Activated CD8-positive, alpha-beta memory T cell treated with anti-CD3 and anti-CD28 coated beads, Interleukin-2, amount 10 ng/mL, durations not matched to agents 7 days and 5 days (primary cell): ENCODE measurements around the gene ZNF222. TPM values are rescaled to one million over a fixed set of nuclear protein-coding genes. Genes with fewer than 3 reads are reported as not detected.
A peak's percentile ranks its signal among the peaks of the same experiment; 100 is the strongest.

Source experiments
- ATAC-seq: fragments of 150-1000 bp; cut with Tn5 transposase; one replicate; pipeline ENCODE4 v1.10.0; 2021; ENCODE audit warnings: moderate library complexity
- CTCF ChIA-PET: fragments of 350-600 bp; sonication (Branson Sonifier 250); formaldehyde crosslinking; loops from one replicate; lab custom pipeline; 2021; ENCODE audit warnings: antibody characterized with exemption; lab: Charles Lee
- DNase-seq: peaks from one replicate; pipeline ENCODE4 v3.0.0-alpha.2; 2020
- H3K27ac Mint-ChIP-seq: one replicate; pipeline ENCODE4 v1.8.0; 2021; ENCODE audit warnings: mild to moderate bottlenecking, mixed read lengths
- H3K27me3 Mint-ChIP-seq: one replicate; pipeline ENCODE4 v1.8.0; 2021; ENCODE audit warnings: mixed read lengths
- H3K36me3 Mint-ChIP-seq: one replicate; pipeline ENCODE4 v1.8.0; 2021; ENCODE audit warnings: mild to moderate bottlenecking, mixed read lengths
- H3K4me1 Mint-ChIP-seq: one replicate; pipeline ENCODE4 v1.8.0; 2021; ENCODE audit warnings: mixed read lengths
- H3K4me3 Mint-ChIP-seq: one replicate; pipeline ENCODE4 v1.8.0; 2021; ENCODE audit warnings: mild to moderate bottlenecking, moderate library complexity, mixed read lengths
- H3K9me3 Mint-ChIP-seq: one replicate; pipeline ENCODE4 v1.8.0; 2022; ENCODE audit warnings: low read depth, mixed read lengths
- total RNA-seq, 2 experiments: library from RNA; stranded (reverse); gene quantifications; one replicate each; pipeline ENCODE4 v1.2.3, GENCODE V29; 2021

The ZNF222 gene
- total RNA-seq, 2 experiments from 2014 or later = 2.3 to 3.0 TPM

- ATAC-seq = no peak
- Mint-ChIP-seq H3K4me1 (no peaks in the 10 kb centered on the region), H3K4me3 (no peak overlapping the region), H3K9me3 (peaks cover 18% of the 10 kb centered on the region), H3K27me3 (peaks cover 6% of the 10 kb centered on the region), H3K27ac (no peak overlapping the region), H3K36me3 (peaks cover 5% of the 10 kb centered on the region)
- CTCF ChIA-PET = no interaction called here
- no peak for DNase-seq
These were observed 5.7 kb upstream of the ZNF222 start for GRCh38 chr19:44019498-44019897.

- H3K27ac Mint-ChIP-seq = no peak overlapping the region
- no peak for DNase-seq
- H3K36me3 Mint-ChIP-seq = peaks cover 15% of the 10 kb centered on the region
- no peak for ATAC-seq
- H3K27me3 Mint-ChIP-seq = peaks cover 6% of the 10 kb centered on the region
- H3K4me1 Mint-ChIP-seq = peaks cover 15% of the 10 kb centered on the region
- H3K4me3 Mint-ChIP-seq = no peak overlapping the region
- H3K9me3 Mint-ChIP-seq = peaks cover 24% of the 10 kb centered on the region
- CTCF ChIA-PET = no interaction called here
These were observed 4.0 kb upstream of the ZNF222 start for GRCh38 chr19:44021221-44021620.

- peaks cover 6% of the 10 kb centered on the region for H3K27me3 Mint-ChIP-seq
- peaks cover 25% of the 10 kb centered on the region for H3K9me3 Mint-ChIP-seq
- peaks cover 15% of the 10 kb centered on the region for H3K4me1 Mint-ChIP-seq
- ATAC-seq (no peak), DNase-seq (no peak)
- H3K27ac Mint-ChIP-seq = peak overlapping the region; percentile 81
- CTCF ChIA-PET = no interaction called here
- H3K4me3 Mint-ChIP-seq = peak overlapping the region; percentile 89
- H3K36me3 Mint-ChIP-seq = peaks cover 43% of the 10 kb centered on the region
These were observed 321 bp upstream of the ZNF222 start for GRCh38 chr19:44024900-44025216.

- Mint-ChIP-seq H3K9me3 (peaks cover 30% of the 10 kb centered on the region), H3K4me3 (no peak overlapping the region)
- no peak for ATAC-seq
These were observed 1.4 kb downstream of the ZNF222 start for GRCh38 chr19:44026622-44027021.

GRCh38 chr19:44032001-44032610, 6.9 kb downstream of the ZNF222 start:
- CTCF ChIA-PET = no interaction called here
- DNase-seq = no peak
- ATAC-seq = no peak
- Mint-ChIP-seq H3K27me3 (no peaks in the 10 kb centered on the region), H3K27ac (no peak overlapping the region), H3K4me3 (no peak overlapping the region), H3K4me1 (no peaks in the 10 kb centered on the region), H3K9me3 (peaks cover 44% of the 10 kb centered on the region), H3K36me3 (peaks cover 57% of the 10 kb centered on the region)

More at GRCh38 chr19:44026622-44027021, 1.4 kb downstream of the ZNF222 start:
- DNase-seq = no peak
- Mint-ChIP-seq H3K36me3 (peaks cover 59% of the 10 kb centered on the region), H3K27me3 (peaks cover under 1% of the 10 kb centered on the region), H3K4me1 (peaks cover 15% of the 10 kb centered on the region), H3K27ac (no peak overlapping the region)
- CTCF ChIA-PET = no interaction called here

- no peak for DNase-seq
- H3K27ac Mint-ChIP-seq = no peak overlapping the region
- peaks cover 24% of the 10 kb centered on the region for H3K9me3 Mint-ChIP-seq
- CTCF ChIA-PET = no interaction called here
- no peak for ATAC-seq
- no peaks in the 10 kb centered on the region for H3K4me1 Mint-ChIP-seq
- H3K27me3 Mint-ChIP-seq = no peaks in the 10 kb centered on the region
- H3K36me3 Mint-ChIP-seq = peaks cover 2% of the 10 kb centered on the region
- H3K4me3 Mint-ChIP-seq = no peak overlapping the region
These were observed 17.0 kb downstream of the ZNF222 start for GRCh38 chr19:44042147-44042546.

GRCh38 chr19:44050740-44051649, 25.8 kb downstream of the ZNF222 start:
- peaks cover 30% of the 10 kb centered on the region for H3K9me3 Mint-ChIP-seq
- H3K4me1 Mint-ChIP-seq = peaks cover 13% of the 10 kb centered on the region
- CTCF ChIA-PET = no interaction called here
- no peak overlapping the region for H3K27ac Mint-ChIP-seq
- H3K27me3 Mint-ChIP-seq = peaks cover 5% of the 10 kb centered on the region
- peak overlapping the region; percentile 58 for H3K4me3 Mint-ChIP-seq
- peaks cover 18% of the 10 kb centered on the region for H3K36me3 Mint-ChIP-seq
- ATAC-seq (peak; percentile 12), DNase-seq (no peak)

- H3K27ac Mint-ChIP-seq = no peak within 1 kb of the TSS
- CTCF ChIA-PET = no interaction called here
- H3K36me3 Mint-ChIP-seq = peaks cover 19% of the 10 kb centered on the region
- peaks cover 13% of the 10 kb centered on the region for H3K4me1 Mint-ChIP-seq
- DNase-seq = no peak
- H3K4me3 Mint-ChIP-seq = peak within 1 kb of the TSS; percentile 58
- ATAC-seq = peak; percentile 20
- peaks cover 5% of the 10 kb centered on the region for H3K27me3 Mint-ChIP-seq
- H3K9me3 Mint-ChIP-seq = peaks cover 28% of the 10 kb centered on the region
These were observed 26.6 kb downstream of the ZNF222 start, which contains the start of gene ZNF223 for GRCh38 chr19:44051650-44052402. TSS of gene ZNF223 (plus strand) at chr19:44052036. CDS start at chr19:44055177, 3,141 bp downstream.

- Mint-ChIP-seq H3K36me3 (peaks cover 18% of the 10 kb centered on the region), H3K9me3 (peaks cover 26% of the 10 kb centered on the region), H3K4me3 (no peak overlapping the region), H3K27ac (no peak overlapping the region), H3K4me1 (peaks cover 12% of the 10 kb centered on the region), H3K27me3 (peaks cover under 1% of the 10 kb centered on the region)
- no peak for ATAC-seq
- DNase-seq = no peak
- CTCF ChIA-PET = no interaction called here
These were observed 30.7 kb downstream of the ZNF222 start for GRCh38 chr19:44055870-44056269.

- peaks cover 20% of the 10 kb centered on the region for H3K9me3 Mint-ChIP-seq
- no peaks in the 10 kb centered on the region for H3K4me1 Mint-ChIP-seq
These were observed 34.0 kb downstream of the ZNF222 start for GRCh38 chr19:44059229-44059628.

GRCh38 chr19:44061038-44061437, 35.9 kb downstream of the ZNF222 start:
- Mint-ChIP-seq H3K36me3 (peaks cover 7% of the 10 kb centered on the region), H3K27ac (no peak overlapping the region)
- DNase-seq = no peak

More at GRCh38 chr19:44059229-44059628, 34.0 kb downstream of the ZNF222 start:
- Mint-ChIP-seq H3K4me3 (no peak overlapping the region), H3K27ac (no peak overlapping the region), H3K36me3 (peaks cover 10% of the 10 kb centered on the region), H3K27me3 (no peaks in the 10 kb centered on the region)
- CTCF ChIA-PET = no interaction called here
- DNase-seq = no peak
- ATAC-seq = no peak

GRCh38 chr19:44066305-44066704, 41.1 kb downstream of the ZNF222 start:
- Mint-ChIP-seq H3K27me3 (no peaks in the 10 kb centered on the region), H3K4me1 (peaks cover 4% of the 10 kb centered on the region), H3K9me3 (peaks cover 27% of the 10 kb centered on the region), H3K27ac (no peak overlapping the region), H3K4me3 (no peak overlapping the region), H3K36me3 (peaks cover 19% of the 10 kb centered on the region)
- ATAC-seq (no peak), DNase-seq (no peak)
- CTCF ChIA-PET = interaction anchor here (0.9 kb wide), 1 partner anchor 118 kb away, joined by 3 read pairs; no protein-coding TSS in a partner anchor

More at GRCh38 chr19:44061038-44061437, 35.9 kb downstream of the ZNF222 start:
- CTCF ChIA-PET = no interaction called here
- Mint-ChIP-seq H3K9me3 (peaks cover 16% of the 10 kb centered on the region), H3K4me3 (no peak overlapping the region), H3K27me3 (no peaks in the 10 kb centered on the region), H3K4me1 (no peaks in the 10 kb centered on the region)
- ATAC-seq = no peak

GRCh38 chr19:44069415-44069814, 44.2 kb downstream of the ZNF222 start:
- CTCF ChIA-PET = no interaction called here
- ATAC-seq = no peak

More at GRCh38 chr19:44069415-44069814, 44.2 kb downstream of the ZNF222 start:
- H3K4me1 Mint-ChIP-seq = peaks cover 24% of the 10 kb centered on the region
- peaks cover 26% of the 10 kb centered on the region for H3K9me3 Mint-ChIP-seq
- H3K4me3 Mint-ChIP-seq = no peak overlapping the region
- no peak for DNase-seq
- no peak overlapping the region for H3K27ac Mint-ChIP-seq
- peaks cover 26% of the 10 kb centered on the region for H3K36me3 Mint-ChIP-seq
- no peaks in the 10 kb centered on the region for H3K27me3 Mint-ChIP-seq
